Heart left ventricle (tissue), 13 donors: ENCODE measurements around the gene TENM3.

Experiments used
- POLR2A ChIP-seq, 2 donors: fragments of 450-650 bp; IDR thresholded peaks; one replicate each; pipeline ENCODE4 v1.6.1; 2017; ENCODE audit warnings: antibody characterized with exemption in 2 of 2, mild to moderate bottlenecking in 2 of 2, moderate library complexity in 2 of 2
- TF ChIP-seq, protein P1 (sequence below), 12 donors: fragments of 200-600 bp; sonication (generic) in 4 of 12; IDR thresholded peaks; one replicate each; pipeline versions ENCODE4 v1.5.0 to v1.8.0; 2018 to 2022; ENCODE audit warnings: antibody characterized with exemption in 12 of 12, mild to moderate bottlenecking in 5 of 12
- donor health status: ischemic (EF 13 %, LVEDD 7.1; RV severe dilation, severe dysfunction).
- donor health status: DM: no; HTN: yes; CAD: no.
- donor health status: DM: no; HTN: no; CAD: no.
- donor health status: ischemic (EF 25% LVEDD 6.9; RV normal size, moderate dysfunction).
- donor health status: ischemic (EF 25% LVEDD 5.7; RV mildly dilated, moderate dysfunction).
- donor health status: ischemic (EF 35%, LVEDD 5.7; RV mildly dilated, moderate dysfunction).
- donor health status: nonischemic (EF 11% LVEDD 7.7; RV severe dilation, severe dysfunction).
- donor health status: DM: yes; HTN: yes; CAD: no.
- donor health status: PGD.
- donor health status: ischemic (EF 29% LVEDD 5.4; RV normal size, mild dysfunction).
- donor health status: nonischemic (EF 23%, LVEDD 6.1; RV moderate dilation, normal function).

DNA sequence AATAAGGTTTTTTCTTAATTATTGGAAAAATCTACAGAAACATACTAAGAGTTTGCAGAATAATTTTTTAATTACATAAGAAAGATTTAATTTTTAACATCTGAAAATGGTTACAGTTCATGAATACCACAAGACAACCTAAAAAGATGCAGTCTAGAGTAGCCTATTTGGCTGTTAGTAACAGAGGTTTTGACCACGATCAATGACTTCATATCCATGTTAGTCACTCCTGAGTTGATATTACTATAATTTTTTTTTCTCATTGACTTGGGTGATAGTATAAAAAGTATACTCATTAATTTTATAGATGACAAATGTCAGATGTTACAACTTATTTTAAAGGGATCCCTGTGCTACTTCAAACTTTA lies 401.5 kb downstream of the TENM3 start:
- TF ChIP-seq, protein P1, sequence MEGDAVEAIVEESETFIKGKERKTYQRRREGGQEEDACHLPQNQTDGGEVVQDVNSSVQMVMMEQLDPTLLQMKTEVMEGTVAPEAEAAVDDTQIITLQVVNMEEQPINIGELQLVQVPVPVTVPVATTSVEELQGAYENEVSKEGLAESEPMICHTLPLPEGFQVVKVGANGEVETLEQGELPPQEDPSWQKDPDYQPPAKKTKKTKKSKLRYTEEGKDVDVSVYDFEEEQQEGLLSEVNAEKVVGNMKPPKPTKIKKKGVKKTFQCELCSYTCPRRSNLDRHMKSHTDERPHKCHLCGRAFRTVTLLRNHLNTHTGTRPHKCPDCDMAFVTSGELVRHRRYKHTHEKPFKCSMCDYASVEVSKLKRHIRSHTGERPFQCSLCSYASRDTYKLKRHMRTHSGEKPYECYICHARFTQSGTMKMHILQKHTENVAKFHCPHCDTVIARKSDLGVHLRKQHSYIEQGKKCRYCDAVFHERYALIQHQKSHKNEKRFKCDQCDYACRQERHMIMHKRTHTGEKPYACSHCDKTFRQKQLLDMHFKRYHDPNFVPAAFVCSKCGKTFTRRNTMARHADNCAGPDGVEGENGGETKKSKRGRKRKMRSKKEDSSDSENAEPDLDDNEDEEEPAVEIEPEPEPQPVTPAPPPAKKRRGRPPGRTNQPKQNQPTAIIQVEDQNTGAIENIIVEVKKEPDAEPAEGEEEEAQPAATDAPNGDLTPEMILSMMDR (IDR thresholded peaks at IDR 0.05), result no peak
- no peak for TF ChIP-seq POLR2A (IDR thresholded peaks at IDR 0.05)
